Common myeloid progenitor, CD34-positive (primary cell): ENCODE data around the gene RND2.

Source experiments
- CTCF ChIA-PET: fragments of 350-600 bp; sonication (Branson Sonifier 250); formaldehyde crosslinking; loops from one replicate; lab custom pipeline; 2021; ENCODE audit warnings: antibody characterized with exemption; lab: Charles Lee
- POLR2A ChIA-PET: fragments of 350-600 bp; sonication (Branson Sonifier 250); formaldehyde crosslinking; loops from one replicate; lab custom pipeline; 2021; ENCODE audit warnings: antibody characterized with exemption; lab: Charles Lee
- DNase-seq, 3 donors: peaks; one replicate each; pipeline versions ENCODE4 v3.0.0 to v3.0.0-alpha.2; 2013
- H3K27ac ChIP-seq, 2 experiments: 1 replicate in 1 of 2; 2 replicates in 1 of 2; pipeline ENCODE4 v1.7.0; 2013; ENCODE audit warnings: inconsistent platforms in 2 of 2, low read length in 2 of 2, mild to moderate bottlenecking in 2 of 2, low read depth in 1 of 2, moderate library complexity in 1 of 2; ENCODE audit not compliant: severe bottlenecking in 2 of 2, insufficient read depth in 1 of 2, poor library complexity in 1 of 2
- H3K27me3 ChIP-seq, 5 experiments: replicated peaks in 2 of 5; 1 replicate in 3 of 5; 2 replicates in 2 of 5; pipeline versions ENCODE4 v1.6.1 to v1.7.0; 2013; ENCODE audit warnings: low read length in 4 of 5, mild to moderate bottlenecking in 2 of 5, moderate library complexity in 2 of 5, inconsistent platforms in 1 of 5; ENCODE audit not compliant: insufficient read depth in 5 of 5, control insufficient read depth in 4 of 5
- H3K36me3 ChIP-seq, 4 experiments: 1 replicate in 2 of 4; 2 replicates in 2 of 4; pipeline versions ENCODE4 v1.6.1 to v1.7.0; 2013; ENCODE audit warnings: low read length in 3 of 4, control low read depth in 1 of 4, mild to moderate bottlenecking in 1 of 4; ENCODE audit not compliant: control insufficient read depth in 4 of 4, insufficient read depth in 4 of 4
- H3K4me1 ChIP-seq, 4 experiments: 1 replicate in 3 of 4; 2 replicates in 1 of 4; pipeline versions ENCODE4 v1.6.1 to v1.7.1; 2013; ENCODE audit warnings: low read length in 3 of 4, mild to moderate bottlenecking in 3 of 4, control low read depth in 1 of 4, inconsistent platforms in 1 of 4, moderate library complexity in 1 of 4; ENCODE audit not compliant: control insufficient read depth in 4 of 4, insufficient read depth in 4 of 4; ENCODE audit errors: control extremely low read depth in 1 of 4
- H3K4me3 ChIP-seq, 7 experiments: 1 replicate in 4 of 7; 2 replicates in 3 of 7; pipeline versions ENCODE4 v1.5.1 to v1.7.0; 2013; ENCODE audit warnings: mild to moderate bottlenecking in 7 of 7, low read length in 6 of 7, moderate library complexity in 6 of 7, inconsistent platforms in 2 of 7, low read depth in 2 of 7, control low read depth in 1 of 7; ENCODE audit not compliant: insufficient read depth in 4 of 7, control insufficient read depth in 1 of 7; ENCODE audit errors: extremely low read depth in 1 of 7
- H3K9me3 ChIP-seq, 5 experiments: 1 replicate in 4 of 5; 2 replicates in 1 of 5; pipeline versions ENCODE4 v1.6.1 to v1.7.1; 2013; ENCODE audit warnings: low read length in 4 of 5, mild to moderate bottlenecking in 2 of 5, inconsistent platforms in 1 of 5, low read depth in 1 of 5, moderate library complexity in 1 of 5; ENCODE audit not compliant: control insufficient read depth in 4 of 5, insufficient read depth in 2 of 5; ENCODE audit errors: control extremely low read depth in 1 of 5
- WGBS: methylation state at CpG from one replicate; pipeline ENCODE4 v1.1.5; 2013; ENCODE audit not compliant: insufficient coverage; 5-methylcytosine and 5-hydroxymethylcytosine counted together

The RND2 gene

DNA sequence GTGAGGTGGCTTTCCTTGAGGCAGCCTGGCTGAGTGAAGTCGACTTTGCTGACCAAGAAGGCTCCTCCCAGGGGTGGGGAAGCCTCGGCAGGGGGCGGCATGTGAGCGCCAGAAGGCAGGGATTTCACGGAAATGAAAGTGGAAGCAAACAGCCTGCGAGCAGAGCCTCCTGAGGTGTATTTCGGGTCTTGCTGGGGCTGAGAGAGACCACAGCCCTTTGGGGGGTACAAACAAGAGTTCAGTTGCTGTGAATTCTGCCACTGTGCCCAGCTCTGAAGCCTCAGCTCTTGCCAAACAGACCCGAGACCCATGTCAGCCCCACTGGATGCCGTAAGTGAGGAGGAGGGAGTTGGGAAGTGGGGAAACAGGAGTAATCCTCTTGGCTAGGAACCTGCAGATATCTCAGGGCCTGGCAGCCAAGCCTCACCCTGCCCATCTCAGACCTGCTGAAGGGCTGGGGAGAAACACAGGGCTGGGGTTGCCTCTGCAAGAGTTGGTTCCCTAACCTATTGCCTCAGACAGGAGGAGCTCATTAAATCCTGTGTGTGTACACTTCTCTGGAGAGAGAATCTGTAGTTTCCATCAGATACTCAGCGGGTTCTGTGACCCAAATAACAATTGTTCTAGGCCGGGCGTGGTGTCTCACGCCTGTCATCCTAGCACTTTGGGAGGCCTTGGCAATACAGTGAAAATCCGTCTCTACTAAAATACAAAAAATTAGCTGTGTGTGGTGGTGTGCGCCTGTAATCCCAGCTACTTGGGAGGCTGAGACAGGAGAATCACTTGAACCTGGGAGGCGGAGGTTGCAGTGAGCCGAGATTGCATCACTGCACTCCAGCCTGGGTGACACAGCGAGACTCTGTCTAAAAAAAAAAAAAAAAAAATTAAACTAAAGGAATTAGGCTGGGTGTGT, 18.1 kb upstream of the RND2 start, which contains the start of gene IFI35:
IFI35 (plus strand) TSS at position 146 of the 913 bp plus-strand sequence; CDS start at position 310, 164 bp downstream.
- DNase-seq, result peak; percentile 84 to 92 (median 90)
- Histone ChIP-seq H3K4me3 (peak within 1 kb of the TSS; percentile 81 to 95 (median 89)), H3K4me1 (peaks cover 0 to 14% (median 9%) of the 10 kb centered on the region in 4 experiments), H3K9me3 (no peaks in the 10 kb centered on the region), H3K36me3 (peaks cover 4 to 21% (median 17%) of the 10 kb centered on the region in 4 experiments), H3K27me3 (no peaks in the 10 kb centered on the region), H3K27ac (peak within 1 kb of the TSS; percentile 79 to 87)
- CTCF ChIA-PET, result interaction anchor here (0.7 to 2.3 kb wide), 9 partner anchors 8 to 216 kb away, joined by 3 to 10 read pairs (median 4); partner anchors contain the start of genes RND2, RPL27 and VAT1
- POLR2A ChIA-PET, result interaction anchor here (1.0 to 1.3 kb wide), 2 partner anchors 9 to 12 kb away, joined by 4 to 11 read pairs; partner anchors contain the start of gene RPL27
- WGBS, result 18% methylated on average over 13 of the region's 18 CpGs

- ChIA-PET CTCF (no interaction called here), POLR2A (no interaction called here)
- Histone ChIP-seq H3K27ac (no peak overlapping the region), H3K4me3 (no peak overlapping the region), H3K36me3 (peaks cover 2 to 35% (median 25%) of the 10 kb centered on the region in 4 experiments), H3K27me3 (no peaks in the 10 kb centered on the region), H3K4me1 (peaks cover 0 to 29% (median 10%) of the 10 kb centered on the region in 4 experiments), H3K9me3 (no peaks in the 10 kb centered on the region)
- no peak for DNase-seq
- 94% methylated on average over 5 of the region's 5 CpGs for WGBS
Measured at GRCh38 chr17:43010667-43011308, 14.2 kb upstream of the RND2 start.

GRCh38 chr17:43011728-43012472, 13.1 kb upstream of the RND2 start:
- H3K27ac ChIP-seq, result peak overlapping the region in 1 of 2 experiments; percentile 1

DNA sequence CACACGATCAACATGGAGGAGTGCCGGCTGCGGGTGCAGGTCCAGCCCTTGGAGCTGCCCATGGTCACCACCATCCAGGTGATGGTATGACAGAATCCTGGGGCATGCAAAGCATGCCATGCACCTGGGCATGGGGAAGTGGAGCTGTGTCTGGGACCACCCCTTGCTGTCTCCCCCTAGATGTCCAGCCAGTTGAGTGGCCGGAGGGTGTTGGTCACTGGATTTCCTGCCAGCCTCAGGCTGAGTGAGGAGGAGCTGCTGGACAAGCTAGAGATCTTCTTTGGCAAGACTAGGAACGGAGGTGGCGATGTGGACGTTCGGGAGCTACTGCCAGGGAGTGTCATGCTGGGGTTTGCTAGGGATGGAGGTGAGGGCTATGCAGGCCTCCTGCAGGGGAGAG, 11.7 kb upstream of the RND2 start:
- no peak for DNase-seq
- H3K27me3 ChIP-seq, result no peaks in the 10 kb centered on the region
- ChIA-PET POLR2A (no interaction called here), CTCF (interaction anchor here (0.6 to 2.3 kb wide), 3 partner anchors 9 to 41 kb away, joined by 3 to 10 read pairs (median 3); partner anchors contain the start of genes RPL27 and VAT1)
- 100% methylated on average over 7 of the region's 8 CpGs for WGBS
- no peaks in the 10 kb centered on the region for H3K9me3 ChIP-seq
- no peak overlapping the region for H3K4me3 ChIP-seq
- H3K4me1 ChIP-seq, result peaks cover 0 to 19% (median 8%) of the 10 kb centered on the region in 4 experiments
- peaks cover 2 to 49% (median 34%) of the 10 kb centered on the region in 4 experiments for H3K36me3 ChIP-seq
- no peak overlapping the region for H3K27ac ChIP-seq

More at GRCh38 chr17:43011728-43012472, 13.1 kb upstream of the RND2 start:
- CTCF ChIA-PET, result interaction anchor here (1.0 to 2.3 kb wide), 2 partner anchors 10 to 13 kb away, joined by 3 to 10 read pairs; partner anchors contain the start of genes RPL27 and VAT1
- POLR2A ChIA-PET, result interaction anchor here (1.0 kb wide), 1 partner anchor 15 kb away, joined by 3 read pairs; no protein-coding TSS in a partner anchor
- H3K36me3 ChIP-seq, result peaks cover 2 to 43% (median 31%) of the 10 kb centered on the region in 4 experiments
- H3K27me3 ChIP-seq, result no peaks in the 10 kb centered on the region
- peaks cover 0 to 21% (median 5%) of the 10 kb centered on the region in 4 experiments for H3K4me1 ChIP-seq
- no peaks in the 10 kb centered on the region for H3K9me3 ChIP-seq
- no peak for DNase-seq
- WGBS, result 90% methylated on average over 12 of the region's 15 CpGs
- no peak overlapping the region for H3K4me3 ChIP-seq

- no peak overlapping the region for H3K27ac ChIP-seq
Measured at GRCh38 chr17:43014020-43014648, 10.9 kb upstream of the RND2 start.

More at GRCh38 chr17:43014020-43014648, 10.9 kb upstream of the RND2 start:
- ChIA-PET CTCF (interaction anchor here (0.6 to 2.3 kb wide), 4 partner anchors 7 to 163 kb away, joined by 3 to 10 read pairs (median 4); partner anchors contain the start of genes IFI35 and RPL27), POLR2A (no interaction called here)
- H3K4me1 ChIP-seq, result peaks cover 0 to 28% (median 15%) of the 10 kb centered on the region in 4 experiments
- no peaks in the 10 kb centered on the region for H3K9me3 ChIP-seq
- H3K4me3 ChIP-seq, result no peak overlapping the region
- WGBS, result 95% methylated on average over 8 of the region's 12 CpGs
- no peak for DNase-seq
- H3K36me3 ChIP-seq, result peaks cover 2 to 49% (median 36%) of the 10 kb centered on the region in 4 experiments
- H3K27me3 ChIP-seq, result no peaks in the 10 kb centered on the region
